Breast epithelium (tissue), 4 donors: Measurements from ENCODE around the gene PRMT1. TPM values are rescaled to one million over a fixed set of nuclear protein-coding genes. Genes with fewer than 3 reads are reported as not detected.

Experiments
- DNase-seq, 2 donors: peaks; one replicate each; pipeline ENCODE4 v3.0.0-alpha.2; 2019; ENCODE audit warnings: low spot score in 2 of 2
- H3K27ac ChIP-seq, 2 donors: fragments of 200-600 bp; sonication (generic) in 1 of 2; one replicate each; pipeline ENCODE4 v1.5.1; 2016 to 2019; ENCODE audit warnings: mild to moderate bottlenecking in 1 of 2
- H3K27me3 ChIP-seq, 2 donors: fragments of 200-600 bp; sonication (generic) in 1 of 2; one replicate each; pipeline versions ENCODE4 v1.5.1 to v1.6.0; 2017 to 2019; ENCODE audit warnings: control low read depth in 1 of 2, mild to moderate bottlenecking in 1 of 2
- H3K36me3 ChIP-seq: fragments of 200-600 bp; one replicate; pipeline ENCODE4 v1.5.1; 2019
- H3K4me1 ChIP-seq, 2 donors: fragments of 200-600 bp; sonication (generic); one replicate each; pipeline ENCODE4 v1.5.1; 2016 to 2019; ENCODE audit warnings: control low read depth in 1 of 2
- H3K4me3 ChIP-seq, 3 donors: fragments of 200-600 bp; sonication (generic); 1 replicate in 2 of 3; 2 replicates in 1 of 3; pipeline ENCODE4 v1.5.1; 2016 to 2019; ENCODE audit warnings: mild to moderate bottlenecking in 3 of 3, moderate library complexity in 2 of 3
- H3K9me3 ChIP-seq, 2 donors: fragments of 200-600 bp; sonication (generic) in 1 of 2; one replicate each; pipeline ENCODE4 v1.5.1; 2016 to 2019; ENCODE audit warnings: control low read depth in 1 of 2
- CTCF ChIP-seq, 3 donors: fragments of 450-650 bp; IDR thresholded peaks; one replicate each; pipeline ENCODE4 v1.5.1; 2016 to 2017; ENCODE audit warnings: antibody characterized with exemption in 3 of 3, mild to moderate bottlenecking in 3 of 3, moderate library complexity in 3 of 3
- POLR2A ChIP-seq: fragments of 450-650 bp; IDR thresholded peaks from one replicate; pipeline ENCODE4 v1.6.1; 2016; ENCODE audit warnings: antibody characterized with exemption, mild to moderate bottlenecking, moderate library complexity
- POLR2AphosphoS5 ChIP-seq, 3 donors: sonication (generic); formaldehyde crosslinking; IDR thresholded peaks; one replicate each; pipeline ENCODE4 v1.6.1; 2017; ENCODE audit warnings: antibody characterized with exemption in 3 of 3
- intact Hi-C: fragments of 100-400 bp; cut with DNase I; formaldehyde crosslinking; loops from one replicate; pipeline ENCODE4 v1.15.1; 2023; ENCODE audit warnings: low total_unique reads
- total RNA-seq, 3 donors: library from RNA; depleted of rRNA; stranded (reverse); fragments of >200 nt; gene quantifications; one replicate each; pipeline ENCODE4 v1.1.0, GENCODE V29; 2016

The PRMT1 gene
- total RNA-seq, 3 donors from 2014 or later = 137 to 227 (median 154) TPM

- TF ChIP-seq POLR2AphosphoS5 (IDR thresholded peaks at IDR 0.05) (no peak), CTCF (IDR thresholded peaks at IDR 0.05) (no peak), POLR2A (no peak)
- intact Hi-C loops = no loop called here
- no peak for DNase-seq
- Histone ChIP-seq H3K36me3 (no peaks in the 10 kb centered on the region), H3K27me3 (no peaks in the 10 kb centered on the region), H3K4me1 (peaks cover 11 to 12% of the 10 kb centered on the region in 2 donors), H3K4me3 (no peak overlapping the region), H3K9me3 (no peaks in the 10 kb centered on the region), H3K27ac (peak overlapping the region; percentile 60 to 72)
These were observed 2.1 kb downstream of the PRMT1 start for GRCh38 chr19:49678985-49679770.

- TF ChIP-seq POLR2A = no peak
- TF ChIP-seq CTCF (IDR thresholded peaks at IDR 0.05) = no peak
- no peak for TF ChIP-seq POLR2AphosphoS5 (IDR thresholded peaks at IDR 0.05)
- H3K9me3 ChIP-seq = no peaks in the 10 kb centered on the region
- H3K27me3 ChIP-seq = no peaks in the 10 kb centered on the region
- intact Hi-C loops = no loop called here
- no peak for DNase-seq
- H3K4me3 ChIP-seq = peak overlapping the region in 2 of 3 donors; percentile 24 to 42
- peak overlapping the region; percentile 60 to 72 for H3K27ac ChIP-seq
- H3K4me1 ChIP-seq = peaks cover 11 to 12% of the 10 kb centered on the region in 2 donors
- no peaks in the 10 kb centered on the region for H3K36me3 ChIP-seq
These were observed 2.8 kb downstream of the PRMT1 start for GRCh38 chr19:49679771-49680413.

GRCh38 chr19:49680421-49681351, 3.6 kb downstream of the PRMT1 start:
- DNase-seq = peak; percentile 82 to 91
- Histone ChIP-seq H3K4me1 (peaks cover 11 to 12% of the 10 kb centered on the region in 2 donors), H3K4me3 (peak overlapping the region in 2 of 3 donors; percentile 24 to 42), H3K27me3 (no peaks in the 10 kb centered on the region), H3K9me3 (no peaks in the 10 kb centered on the region), H3K27ac (peak overlapping the region; percentile 60 to 72), H3K36me3 (no peaks in the 10 kb centered on the region)
- intact Hi-C loops = no loop called here
- TF ChIP-seq POLR2AphosphoS5 (IDR thresholded peaks at IDR 0.05) (peak in 1 of 3 donors; percentile 74), CTCF (IDR thresholded peaks at IDR 0.05) (peak; percentile 89 to 98 (median 97)), POLR2A (no peak)

- H3K4me3 ChIP-seq = no peak overlapping the region
- no peaks in the 10 kb centered on the region for H3K9me3 ChIP-seq
- no peaks in the 10 kb centered on the region for H3K27me3 ChIP-seq
- intact Hi-C loops = no loop called here
- H3K4me1 ChIP-seq = peaks cover 11 to 12% of the 10 kb centered on the region in 2 donors
- no peak for TF ChIP-seq CTCF (IDR thresholded peaks at IDR 0.05)
- no peak for TF ChIP-seq POLR2A
- TF ChIP-seq POLR2AphosphoS5 (IDR thresholded peaks at IDR 0.05) = no peak
- DNase-seq = no peak
- no peaks in the 10 kb centered on the region for H3K36me3 ChIP-seq
- H3K27ac ChIP-seq = no peak overlapping the region
These were observed 4.8 kb downstream of the PRMT1 start for GRCh38 chr19:49681830-49682229.
